GM12872 (cell line): ENCODE results near the gene IQCE.

Experiments
- TF ChIP-seq, protein P1 (sequence below): IDR thresholded peaks from 3 replicates; pipeline ENCODE4 v1.5.1; 2011; ENCODE audit warnings: low read depth, mild to moderate bottlenecking, low read length, moderate library complexity; ENCODE audit not compliant: insufficient read depth

Gene IQCE

GRCh38 chr7:2568521-2569223, 9.9 kb downstream of the IQCE start:
- TF ChIP-seq, protein P1, sequence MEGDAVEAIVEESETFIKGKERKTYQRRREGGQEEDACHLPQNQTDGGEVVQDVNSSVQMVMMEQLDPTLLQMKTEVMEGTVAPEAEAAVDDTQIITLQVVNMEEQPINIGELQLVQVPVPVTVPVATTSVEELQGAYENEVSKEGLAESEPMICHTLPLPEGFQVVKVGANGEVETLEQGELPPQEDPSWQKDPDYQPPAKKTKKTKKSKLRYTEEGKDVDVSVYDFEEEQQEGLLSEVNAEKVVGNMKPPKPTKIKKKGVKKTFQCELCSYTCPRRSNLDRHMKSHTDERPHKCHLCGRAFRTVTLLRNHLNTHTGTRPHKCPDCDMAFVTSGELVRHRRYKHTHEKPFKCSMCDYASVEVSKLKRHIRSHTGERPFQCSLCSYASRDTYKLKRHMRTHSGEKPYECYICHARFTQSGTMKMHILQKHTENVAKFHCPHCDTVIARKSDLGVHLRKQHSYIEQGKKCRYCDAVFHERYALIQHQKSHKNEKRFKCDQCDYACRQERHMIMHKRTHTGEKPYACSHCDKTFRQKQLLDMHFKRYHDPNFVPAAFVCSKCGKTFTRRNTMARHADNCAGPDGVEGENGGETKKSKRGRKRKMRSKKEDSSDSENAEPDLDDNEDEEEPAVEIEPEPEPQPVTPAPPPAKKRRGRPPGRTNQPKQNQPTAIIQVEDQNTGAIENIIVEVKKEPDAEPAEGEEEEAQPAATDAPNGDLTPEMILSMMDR: no peak

- TF ChIP-seq, protein P1: no peak
These were observed 10.6 kb downstream of the IQCE start for GRCh38 chr7:2569421-2569820.

- TF ChIP-seq, protein P1: no peak
These were observed 11.2 kb downstream of the IQCE start for GRCh38 chr7:2570021-2570420.

DNA sequence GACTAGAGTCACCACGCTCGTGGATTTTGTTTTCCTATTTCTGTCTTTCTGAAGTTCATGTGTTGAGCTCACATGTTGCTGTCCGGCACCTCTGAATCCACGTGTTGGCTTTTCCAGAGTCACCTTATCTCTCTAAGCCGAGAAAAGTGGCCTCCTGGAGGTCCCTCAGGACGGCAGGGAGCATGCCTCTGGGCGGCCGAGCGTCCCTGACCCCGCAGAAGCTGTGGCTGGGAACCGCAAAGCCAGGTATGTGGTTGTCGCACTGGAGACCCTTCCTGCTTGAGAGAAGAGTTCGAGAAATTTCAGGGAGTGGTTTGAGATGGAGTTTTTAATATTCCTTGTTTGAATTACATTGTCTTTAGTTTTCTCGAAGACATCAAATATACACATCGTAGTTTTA, 12.6 kb downstream of the IQCE start:
- TF ChIP-seq, protein P1: no peak

DNA sequence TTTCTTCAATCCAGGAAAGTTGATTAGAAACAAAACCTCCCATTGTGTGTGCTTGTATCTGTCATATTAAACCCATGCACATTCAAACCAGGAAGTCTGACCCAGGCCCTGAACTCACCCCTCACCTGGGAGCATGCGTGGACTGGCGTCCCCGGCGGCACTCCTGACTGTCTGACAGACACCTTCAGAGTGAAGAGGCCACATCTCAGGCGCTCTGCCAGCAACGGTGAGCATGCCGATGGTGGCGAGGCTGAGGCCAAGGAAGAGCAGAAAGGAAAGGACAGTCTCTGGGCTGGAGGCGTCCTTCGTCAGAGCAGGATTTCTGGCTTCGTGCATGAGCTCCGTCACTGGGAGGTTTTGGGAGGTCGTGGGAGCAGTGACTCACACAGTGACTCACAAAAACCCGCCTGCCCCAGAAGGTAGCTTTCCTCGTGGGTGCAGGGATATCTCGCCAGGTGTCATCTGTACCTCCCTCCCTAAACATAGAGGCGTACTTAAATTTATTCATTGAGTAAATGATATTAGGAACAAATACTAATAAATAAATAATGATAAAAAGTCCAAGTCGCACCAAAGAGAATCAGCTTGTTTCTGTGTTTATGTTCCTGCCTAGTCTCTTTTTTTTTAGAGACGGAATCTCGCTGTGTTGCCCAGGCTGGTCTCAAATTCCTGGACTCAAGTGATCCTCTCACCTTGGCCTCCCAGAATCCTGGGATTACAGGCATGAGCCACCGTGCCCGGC, 13.5 kb downstream of the IQCE start:
- TF ChIP-seq, protein P1: no peak

GRCh38 chr7:2573761-2574160, 15.0 kb downstream of the IQCE start:
- TF ChIP-seq, protein P1: no peak

- TF ChIP-seq, protein P1: no peak
These were observed 16.4 kb downstream of the IQCE start for GRCh38 chr7:2575046-2575732.
